ENCODE results near the gene IL18BP. TPM values are rescaled to one million over a fixed set of nuclear protein-coding genes. Genes with fewer than 3 reads are reported as not detected.

IL18BP gene
- total and polyA plus RNA-seq, 10 of the 15 experiments (the other 5 are each of a cell fraction or from before 2014, with no cell fraction given): 2.6 to 18.1 (median 10.7) TPM

DNA sequence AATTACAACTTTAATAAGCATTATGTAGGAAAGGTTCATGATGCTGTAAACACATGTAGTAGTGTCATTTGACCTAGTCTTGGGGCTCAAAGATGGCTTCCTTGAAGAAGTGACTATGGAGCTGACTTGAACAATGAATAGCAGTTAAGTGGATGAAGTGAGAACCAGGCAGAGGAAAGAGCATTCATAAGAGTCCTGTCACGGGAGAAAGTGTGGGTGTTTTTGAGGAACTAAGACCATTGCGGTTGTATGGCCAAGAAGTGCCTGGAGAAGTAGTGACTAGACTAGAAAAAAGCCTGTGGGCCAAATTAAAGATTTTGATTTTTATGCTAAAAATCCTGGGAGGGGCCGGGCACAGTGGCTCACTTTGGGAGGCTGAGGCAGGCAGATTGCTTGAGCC is 7.2 kb upstream of the IL18BP start (continued):
- TF ChIP-seq, protein P1, sequence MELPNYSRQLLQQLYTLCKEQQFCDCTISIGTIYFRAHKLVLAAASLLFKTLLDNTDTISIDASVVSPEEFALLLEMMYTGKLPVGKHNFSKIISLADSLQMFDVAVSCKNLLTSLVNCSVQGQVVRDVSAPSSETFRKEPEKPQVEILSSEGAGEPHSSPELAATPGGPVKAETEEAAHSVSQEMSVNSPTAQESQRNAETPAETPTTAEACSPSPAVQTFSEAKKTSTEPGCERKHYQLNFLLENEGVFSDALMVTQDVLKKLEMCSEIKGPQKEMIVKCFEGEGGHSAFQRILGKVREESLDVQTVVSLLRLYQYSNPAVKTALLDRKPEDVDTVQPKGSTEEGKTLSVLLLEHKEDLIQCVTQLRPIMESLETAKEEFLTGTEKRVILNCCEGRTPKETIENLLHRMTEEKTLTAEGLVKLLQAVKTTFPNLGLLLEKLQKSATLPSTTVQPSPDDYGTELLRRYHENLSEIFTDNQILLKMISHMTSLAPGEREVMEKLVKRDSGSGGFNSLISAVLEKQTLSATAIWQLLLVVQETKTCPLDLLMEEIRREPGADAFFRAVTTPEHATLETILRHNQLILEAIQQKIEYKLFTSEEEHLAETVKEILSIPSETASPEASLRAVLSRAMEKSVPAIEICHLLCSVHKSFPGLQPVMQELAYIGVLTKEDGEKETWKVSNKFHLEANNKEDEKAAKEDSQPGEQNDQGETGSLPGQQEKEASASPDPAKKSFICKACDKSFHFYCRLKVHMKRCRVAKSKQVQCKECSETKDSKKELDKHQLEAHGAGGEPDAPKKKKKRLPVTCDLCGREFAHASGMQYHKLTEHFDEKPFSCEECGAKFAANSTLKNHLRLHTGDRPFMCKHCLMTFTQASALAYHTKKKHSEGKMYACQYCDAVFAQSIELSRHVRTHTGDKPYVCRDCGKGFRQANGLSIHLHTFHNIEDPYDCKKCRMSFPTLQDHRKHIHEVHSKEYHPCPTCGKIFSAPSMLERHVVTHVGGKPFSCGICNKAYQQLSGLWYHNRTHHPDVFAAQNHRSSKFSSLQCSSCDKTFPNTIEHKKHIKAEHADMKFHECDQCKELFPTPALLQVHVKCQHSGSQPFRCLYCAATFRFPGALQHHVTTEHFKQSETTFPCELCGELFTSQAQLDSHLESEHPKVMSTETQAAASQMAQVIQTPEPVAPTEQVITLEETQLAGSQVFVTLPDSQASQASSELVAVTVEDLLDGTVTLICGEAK (IDR thresholded peaks at IDR 0.05; ENCODE audit: borderline replicate concordance): no peak
- TF ChIP-seq YY1 (IDR thresholded peaks at IDR 0.05; ENCODE audit: low read depth, low read length) (peak; percentile 92), MXI1 (IDR thresholded peaks at IDR 0.05; ENCODE audit: low read depth, low read length) (peak; percentile 47; the same call in 1 of the 2 replicates), WRNIP1 (IDR thresholded peaks at IDR 0.05; ENCODE audit: borderline replicate concordance, low read depth, low read length) (no peak), HDAC2 (IDR thresholded peaks at IDR 0.05) (no peak), PML (IDR thresholded peaks at IDR 0.05; ENCODE audit: low read length) (no peak), CBFB (IDR thresholded peaks at IDR 0.05; ENCODE audit: low read depth) (peak; percentile 66; the same call in 1 of the 2 replicates), KAT2A (conservative IDR thresholded peaks at IDR 0.05; ENCODE audit: control insufficient read depth, low read depth, low read length) (no peak), IKZF2 (IDR thresholded peaks at IDR 0.05) (peak; percentile 96), IKZF1 (conservative IDR thresholded peaks at IDR 0.05) (peak; percentile 90), SUZ12 (IDR thresholded peaks at IDR 0.05; ENCODE audit: unreplicated experiment) (no peak), PAX5 (IDR thresholded peaks at IDR 0.05; ENCODE audit: borderline replicate concordance, low read depth, low read length) (peak; percentile 62; the same call in 1 of the 2 replicates), POLR2AphosphoS2 (IDR thresholded peaks at IDR 0.05; ENCODE audit: low read depth, low read length) (no peak), CHD1 (IDR thresholded peaks at IDR 0.05; ENCODE audit: low read depth, low read length) (no peak), ZNF384 (IDR thresholded peaks at IDR 0.05; ENCODE audit: borderline replicate concordance, low read depth, low read length) (0 out of 2 replicates have a peak, but pooled peaks have one; percentile 49), PAX8 (IDR thresholded peaks at IDR 0.05) (no peak)
- TF ChIP-seq, protein P2, sequence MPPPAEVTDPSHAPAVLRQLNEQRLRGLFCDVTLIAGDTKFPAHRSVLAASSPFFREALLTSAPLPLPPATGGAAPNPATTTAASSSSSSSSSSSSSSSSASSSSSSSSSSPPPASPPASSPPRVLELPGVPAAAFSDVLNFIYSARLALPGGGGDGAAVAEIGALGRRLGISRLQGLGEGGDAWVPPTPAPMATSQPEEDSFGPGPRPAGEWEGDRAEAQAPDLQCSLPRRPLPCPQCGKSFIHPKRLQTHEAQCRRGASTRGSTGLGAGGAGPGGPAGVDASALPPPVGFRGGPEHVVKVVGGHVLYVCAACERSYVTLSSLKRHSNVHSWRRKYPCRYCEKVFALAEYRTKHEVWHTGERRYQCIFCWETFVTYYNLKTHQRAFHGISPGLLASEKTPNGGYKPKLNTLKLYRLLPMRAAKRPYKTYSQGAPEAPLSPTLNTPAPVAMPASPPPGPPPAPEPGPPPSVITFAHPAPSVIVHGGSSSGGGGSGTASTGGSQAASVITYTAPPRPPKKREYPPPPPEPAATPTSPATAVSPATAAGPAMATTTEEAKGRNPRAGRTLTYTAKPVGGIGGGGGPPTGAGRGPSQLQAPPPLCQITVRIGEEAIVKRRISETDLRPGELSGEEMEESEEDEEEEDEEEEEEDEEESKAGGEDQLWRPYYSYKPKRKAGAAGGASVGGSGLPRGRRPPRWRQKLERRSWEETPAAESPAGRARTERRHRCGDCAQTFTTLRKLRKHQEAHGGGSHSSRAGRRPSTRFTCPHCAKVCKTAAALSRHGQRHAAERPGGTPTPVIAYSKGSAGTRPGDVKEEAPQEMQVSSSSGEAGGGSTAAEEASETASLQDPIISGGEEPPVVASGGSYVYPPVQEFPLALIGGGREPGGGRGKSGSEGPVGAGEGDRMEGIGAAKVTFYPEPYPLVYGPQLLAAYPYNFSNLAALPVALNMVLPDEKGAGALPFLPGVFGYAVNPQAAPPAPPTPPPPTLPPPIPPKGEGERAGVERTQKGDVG (CRISPR knock-in tag; IDR thresholded peaks at IDR 0.05): no peak
- TF ChIP-seq, protein P3, sequence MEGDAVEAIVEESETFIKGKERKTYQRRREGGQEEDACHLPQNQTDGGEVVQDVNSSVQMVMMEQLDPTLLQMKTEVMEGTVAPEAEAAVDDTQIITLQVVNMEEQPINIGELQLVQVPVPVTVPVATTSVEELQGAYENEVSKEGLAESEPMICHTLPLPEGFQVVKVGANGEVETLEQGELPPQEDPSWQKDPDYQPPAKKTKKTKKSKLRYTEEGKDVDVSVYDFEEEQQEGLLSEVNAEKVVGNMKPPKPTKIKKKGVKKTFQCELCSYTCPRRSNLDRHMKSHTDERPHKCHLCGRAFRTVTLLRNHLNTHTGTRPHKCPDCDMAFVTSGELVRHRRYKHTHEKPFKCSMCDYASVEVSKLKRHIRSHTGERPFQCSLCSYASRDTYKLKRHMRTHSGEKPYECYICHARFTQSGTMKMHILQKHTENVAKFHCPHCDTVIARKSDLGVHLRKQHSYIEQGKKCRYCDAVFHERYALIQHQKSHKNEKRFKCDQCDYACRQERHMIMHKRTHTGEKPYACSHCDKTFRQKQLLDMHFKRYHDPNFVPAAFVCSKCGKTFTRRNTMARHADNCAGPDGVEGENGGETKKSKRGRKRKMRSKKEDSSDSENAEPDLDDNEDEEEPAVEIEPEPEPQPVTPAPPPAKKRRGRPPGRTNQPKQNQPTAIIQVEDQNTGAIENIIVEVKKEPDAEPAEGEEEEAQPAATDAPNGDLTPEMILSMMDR (IDR thresholded peaks at IDR 0.05 in 2 of 3, conservative IDR thresholded peaks at IDR 0.05 in 1 of 3; ENCODE audit: control insufficient read depth in 2 of 3, extremely low read depth in 1 of 3, insufficient read depth in 1 of 3, low read depth in 3 of 3, low read length in 3 of 3): no peak
- TF ChIP-seq, protein P4, sequence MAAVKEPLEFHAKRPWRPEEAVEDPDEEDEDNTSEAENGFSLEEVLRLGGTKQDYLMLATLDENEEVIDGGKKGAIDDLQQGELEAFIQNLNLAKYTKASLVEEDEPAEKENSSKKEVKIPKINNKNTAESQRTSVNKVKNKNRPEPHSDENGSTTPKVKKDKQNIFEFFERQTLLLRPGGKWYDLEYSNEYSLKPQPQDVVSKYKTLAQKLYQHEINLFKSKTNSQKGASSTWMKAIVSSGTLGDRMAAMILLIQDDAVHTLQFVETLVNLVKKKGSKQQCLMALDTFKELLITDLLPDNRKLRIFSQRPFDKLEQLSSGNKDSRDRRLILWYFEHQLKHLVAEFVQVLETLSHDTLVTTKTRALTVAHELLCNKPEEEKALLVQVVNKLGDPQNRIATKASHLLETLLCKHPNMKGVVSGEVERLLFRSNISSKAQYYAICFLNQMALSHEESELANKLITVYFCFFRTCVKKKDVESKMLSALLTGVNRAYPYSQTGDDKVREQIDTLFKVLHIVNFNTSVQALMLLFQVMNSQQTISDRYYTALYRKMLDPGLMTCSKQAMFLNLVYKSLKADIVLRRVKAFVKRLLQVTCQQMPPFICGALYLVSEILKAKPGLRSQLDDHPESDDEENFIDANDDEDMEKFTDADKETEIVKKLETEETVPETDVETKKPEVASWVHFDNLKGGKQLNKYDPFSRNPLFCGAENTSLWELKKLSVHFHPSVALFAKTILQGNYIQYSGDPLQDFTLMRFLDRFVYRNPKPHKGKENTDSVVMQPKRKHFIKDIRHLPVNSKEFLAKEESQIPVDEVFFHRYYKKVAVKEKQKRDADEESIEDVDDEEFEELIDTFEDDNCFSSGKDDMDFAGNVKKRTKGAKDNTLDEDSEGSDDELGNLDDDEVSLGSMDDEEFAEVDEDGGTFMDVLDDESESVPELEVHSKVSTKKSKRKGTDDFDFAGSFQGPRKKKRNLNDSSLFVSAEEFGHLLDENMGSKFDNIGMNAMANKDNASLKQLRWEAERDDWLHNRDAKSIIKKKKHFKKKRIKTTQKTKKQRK (IDR thresholded peaks at IDR 0.05; ENCODE audit: low read depth, low read length): no peak

Data from GM12878 (cell line).